Keratinocyte (primary cell): ENCODE data around the gene LRRC4C.

Experiments used
- CTCF ChIP-seq, 3 experiments: IDR thresholded peaks in 1 of 3; conservative IDR thresholded peaks in 1 of 3; optimal IDR thresholded peaks in 1 of 3; 2 replicates in 2 of 3; 3 replicates in 1 of 3; pipeline versions ENCODE3 to v1.5.1; 2011; ENCODE audit warnings: low read length in 3 of 3, mild to moderate bottlenecking in 3 of 3, moderate library complexity in 2 of 3, control low read depth in 1 of 3, inconsistent platforms in 1 of 3; ENCODE audit not compliant: insufficient read depth in 2 of 3; ENCODE audit errors: extremely low read depth in 1 of 3
- EZH2 ChIP-seq: IDR thresholded peaks from one replicate; pipeline ENCODE4 v1.6.1; 2012; ENCODE audit warnings: inconsistent platforms, mild to moderate bottlenecking, low read length, moderate library complexity

GRCh38 chr11:41446566-41446965 is 12.9 kb downstream of the LRRC4C start:
- TF ChIP-seq CTCF (optimal IDR thresholded peaks at IDR 0.05 in 1 of 3, IDR thresholded peaks at IDR 0.05 in 1 of 3, conservative IDR thresholded peaks at IDR 0.05 in 1 of 3; ENCODE audit: extremely low read depth in 1 of 3, insufficient read depth in 2 of 3, low read length in 3 of 3) (no peak), EZH2 (no peak)
